ENCODE data around the gene TRIM47.

GRCh38 chr17:75920045-75920560, 41.7 kb upstream of the TRIM47 start:
- TF ChIP-seq, protein P1, sequence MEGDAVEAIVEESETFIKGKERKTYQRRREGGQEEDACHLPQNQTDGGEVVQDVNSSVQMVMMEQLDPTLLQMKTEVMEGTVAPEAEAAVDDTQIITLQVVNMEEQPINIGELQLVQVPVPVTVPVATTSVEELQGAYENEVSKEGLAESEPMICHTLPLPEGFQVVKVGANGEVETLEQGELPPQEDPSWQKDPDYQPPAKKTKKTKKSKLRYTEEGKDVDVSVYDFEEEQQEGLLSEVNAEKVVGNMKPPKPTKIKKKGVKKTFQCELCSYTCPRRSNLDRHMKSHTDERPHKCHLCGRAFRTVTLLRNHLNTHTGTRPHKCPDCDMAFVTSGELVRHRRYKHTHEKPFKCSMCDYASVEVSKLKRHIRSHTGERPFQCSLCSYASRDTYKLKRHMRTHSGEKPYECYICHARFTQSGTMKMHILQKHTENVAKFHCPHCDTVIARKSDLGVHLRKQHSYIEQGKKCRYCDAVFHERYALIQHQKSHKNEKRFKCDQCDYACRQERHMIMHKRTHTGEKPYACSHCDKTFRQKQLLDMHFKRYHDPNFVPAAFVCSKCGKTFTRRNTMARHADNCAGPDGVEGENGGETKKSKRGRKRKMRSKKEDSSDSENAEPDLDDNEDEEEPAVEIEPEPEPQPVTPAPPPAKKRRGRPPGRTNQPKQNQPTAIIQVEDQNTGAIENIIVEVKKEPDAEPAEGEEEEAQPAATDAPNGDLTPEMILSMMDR (IDR thresholded peaks at IDR 0.05; ENCODE audit: poor library complexity), result no peak
- no peak for TF ChIP-seq EZH2 (IDR thresholded peaks at IDR 0.05; ENCODE audit: borderline replicate concordance)

Measured in hepatocyte (in vitro differentiated cells).